ENCODE data around the gene TBC1D10B. TPM values are rescaled to one million over a fixed set of nuclear protein-coding genes. Genes with fewer than 3 reads are reported as not detected.

Gene TBC1D10B
- total RNA-seq, 1 experiment from 2014 or later, result 45.1 TPM

GRCh38 chr16:30374538-30374937 is 4.2 kb upstream of the TBC1D10B start, which contains the start of gene MYL11:
Gene MYL11, plus strand, starts transcription at chr16:30374802. Its CDS starts 56 bp downstream, at chr16:30374858.
- DNase-seq (ENCODE audit: low read depth), result no peak

- no peak for DNase-seq (ENCODE audit: low read depth)
These were observed 2.4 kb upstream of the TBC1D10B start for GRCh38 chr16:30372725-30373124.

- no peak for DNase-seq (ENCODE audit: low read depth)
These were observed 1.9 kb upstream of the TBC1D10B start for GRCh38 chr16:30372038-30372712.

DNA sequence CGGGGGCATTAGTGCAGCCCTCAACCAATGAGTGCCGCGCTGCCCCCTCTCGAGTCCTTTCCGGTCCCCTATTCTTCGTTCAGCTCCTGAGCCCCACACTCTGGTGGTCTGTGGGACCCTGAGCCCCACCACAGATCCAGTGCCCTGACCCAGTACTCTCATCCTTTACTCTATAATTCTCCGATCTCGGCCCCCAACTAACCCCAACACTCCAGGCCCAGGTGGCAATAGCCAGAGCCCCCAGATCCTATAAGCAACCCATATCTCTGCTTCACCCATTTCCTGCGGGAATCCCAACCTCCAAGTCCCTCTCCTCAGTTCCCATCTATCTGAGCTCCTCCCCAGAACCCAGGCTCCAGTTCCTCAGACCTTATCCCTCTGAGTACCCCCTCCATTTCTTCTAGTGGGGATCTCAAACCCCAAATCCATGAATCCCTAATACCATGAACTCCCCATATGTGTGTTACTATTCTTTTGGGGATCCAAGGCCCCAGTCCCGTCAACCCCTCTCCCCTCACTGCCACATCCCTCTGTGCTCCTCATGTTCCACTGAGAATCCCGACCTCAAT is 1.0 kb upstream of the TBC1D10B start:
- no peak for DNase-seq (ENCODE audit: low read depth)

GRCh38 chr16:30369938-30370455 is 297 bp downstream of the TBC1D10B start:
- DNase-seq (ENCODE audit: low read depth), result no peak

GRCh38 chr16:30369091-30369937 is 980 bp downstream of the TBC1D10B start:
- DNase-seq (ENCODE audit: low read depth), result peak; percentile 32

DNA sequence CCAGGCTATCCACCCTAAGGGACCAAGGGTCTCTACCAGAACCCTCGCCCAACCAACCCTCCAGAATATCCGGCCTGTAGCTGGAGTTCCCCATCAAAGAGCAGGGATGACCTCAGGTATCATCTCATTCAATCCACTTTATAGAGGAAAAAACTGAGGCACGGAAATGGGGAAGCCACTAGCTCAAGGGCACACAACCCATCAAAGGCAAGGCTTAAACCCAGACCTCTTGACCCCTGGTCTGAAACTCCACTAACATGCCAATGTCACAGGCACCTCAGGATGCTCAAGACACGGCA is 1.6 kb downstream of the TBC1D10B start:
- no peak for DNase-seq (ENCODE audit: low read depth)

GRCh38 chr16:30368122-30368791 is 2.0 kb downstream of the TBC1D10B start:
- DNase-seq (ENCODE audit: low read depth), result peak; percentile 71

- no peak for DNase-seq (ENCODE audit: low read depth)
These were observed 2.8 kb downstream of the TBC1D10B start for GRCh38 chr16:30367349-30368009.

- no peak for DNase-seq (ENCODE audit: low read depth)
These were observed 3.8 kb downstream of the TBC1D10B start for GRCh38 chr16:30366511-30366910.

GRCh38 chr16:30365200-30365599 is 5.1 kb downstream of the TBC1D10B start:
- DNase-seq (ENCODE audit: low read depth), result no peak

GRCh38 chr16:30361180-30361579 is 9.1 kb downstream of the TBC1D10B start:
- DNase-seq (ENCODE audit: low read depth), result no peak

DNA sequence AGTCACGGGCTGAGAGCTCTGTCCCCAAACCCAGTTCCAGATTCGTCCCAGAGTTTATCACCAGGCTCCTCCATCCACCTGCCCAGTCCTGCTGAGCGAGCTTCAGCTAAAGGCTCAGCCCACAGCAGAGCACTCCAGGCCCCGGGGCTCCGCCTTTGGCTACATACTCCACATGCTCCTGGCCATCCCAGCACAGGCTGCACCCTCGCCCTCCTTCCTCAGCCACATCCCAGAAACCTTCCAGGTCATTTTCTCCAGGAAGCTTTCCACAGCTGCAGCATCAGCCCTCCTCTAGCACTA is 10.5 kb downstream of the TBC1D10B start:
- no peak for DNase-seq (ENCODE audit: low read depth)

GRCh38 chr16:30358990-30359870 is 11.1 kb downstream of the TBC1D10B start:
- no peak for DNase-seq (ENCODE audit: low read depth)

DNA sequence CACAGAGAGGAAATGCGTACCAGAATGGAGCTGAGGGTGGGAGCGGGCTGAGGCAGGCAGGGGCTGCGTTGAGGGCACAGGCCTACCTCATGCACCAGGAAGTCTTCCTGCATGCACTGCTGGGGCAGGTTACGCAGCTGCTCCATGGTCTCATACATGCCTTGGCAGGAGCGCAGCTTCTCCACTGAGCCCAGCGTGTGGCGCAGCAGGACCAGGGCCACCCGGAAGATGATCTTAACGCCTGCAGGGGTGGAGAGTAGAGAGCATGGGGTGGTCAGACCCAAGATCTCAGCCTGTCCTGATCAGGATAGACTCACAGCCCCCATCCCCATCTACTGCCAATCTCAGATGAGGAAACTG is 11.7 kb downstream of the TBC1D10B start:
- no peak for DNase-seq (ENCODE audit: low read depth)

GRCh38 chr16:30357715-30358576 is 12.3 kb downstream of the TBC1D10B start:
- no peak for DNase-seq (ENCODE audit: low read depth)

GRCh38 chr16:30357085-30357714 is 13.1 kb downstream of the TBC1D10B start:
- DNase-seq (ENCODE audit: low read depth), result peak; percentile 32

GRCh38 chr16:30356401-30357084 is 13.8 kb downstream of the TBC1D10B start:
- peak; percentile 68 for DNase-seq (ENCODE audit: low read depth)

- DNase-seq (ENCODE audit: low read depth), result no peak
These were observed 14.4 kb downstream of the TBC1D10B start for GRCh38 chr16:30355954-30356308.
